Type B pancreatic cell (in vitro differentiated cells): ENCODE measurements around the gene NOTUM. TPM values are rescaled to one million over a fixed set of nuclear protein-coding genes. Genes with fewer than 3 reads are reported as not detected.

Experiments
- DNase-seq: peaks from one replicate; pipeline ENCODE4 v3.0.0; 2021; ENCODE audit warnings: mixed read lengths; ENCODE audit not compliant: unreplicated experiment; ENCODE audit errors: extremely low spot score
- H3K27ac Mint-ChIP-seq: 2 replicates; pipeline ENCODE4 v1.8.0; 2021; ENCODE audit warnings: mild to moderate bottlenecking, mixed read lengths
- H3K27me3 Mint-ChIP-seq: 2 replicates; pipeline ENCODE4 v1.8.0; 2021; ENCODE audit warnings: mixed read lengths
- H3K36me3 Mint-ChIP-seq: 2 replicates; pipeline ENCODE4 v1.8.0; 2021; ENCODE audit warnings: mixed read lengths
- H3K4me1 Mint-ChIP-seq: one replicate; pipeline ENCODE4 v1.8.0; 2021; ENCODE audit warnings: mixed read lengths; ENCODE audit not compliant: unreplicated experiment
- H3K4me3 Mint-ChIP-seq: 2 replicates; pipeline ENCODE4 v1.8.0; 2021; ENCODE audit warnings: mild to moderate bottlenecking, mixed read lengths
- H3K9me3 Mint-ChIP-seq: 2 replicates; pipeline ENCODE4 v1.8.0; 2021; ENCODE audit warnings: mixed read lengths
- total RNA-seq: library from RNA; stranded (reverse); gene quantifications from 2 replicates; pipeline ENCODE4 v1.2.1, GENCODE V29; 2021; ENCODE audit warnings: low replicate concordance
- TF ChIP-seq, protein P1 (sequence below): fragments of 200-600 bp; sonication (generic); conservative IDR thresholded peaks from 2 replicates; pipeline ENCODE4 v1.5.0; 2021; ENCODE audit warnings: antibody characterized with exemption, mild to moderate bottlenecking

The NOTUM gene
- total RNA-seq, 1 donor from 2014 or later = 3.2 TPM

DNA sequence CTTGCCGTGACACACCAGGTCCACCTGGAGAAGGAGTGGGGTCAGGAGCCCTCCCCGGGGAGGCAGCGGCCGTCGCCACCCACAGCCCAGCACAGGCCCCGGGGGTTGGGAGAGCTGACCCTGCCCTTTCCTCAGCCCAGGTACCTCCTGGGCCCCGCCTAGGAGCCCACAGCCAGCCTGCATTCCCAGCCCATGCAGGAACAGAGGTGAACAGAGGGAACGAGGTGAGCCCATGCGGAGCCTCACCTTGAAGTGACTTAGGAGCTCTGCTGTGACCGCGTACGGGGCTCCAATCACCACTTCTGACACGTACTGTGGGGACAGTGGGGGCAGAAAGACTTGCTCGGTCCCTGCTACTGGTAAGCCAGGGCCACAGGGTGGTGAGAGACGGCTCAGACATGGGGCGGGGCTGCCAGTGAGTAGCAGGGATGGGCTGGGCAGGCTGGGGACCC lies 55.5 kb downstream of the NOTUM start:
- no peaks in the 10 kb centered on the region for H3K9me3 Mint-ChIP-seq
- TF ChIP-seq, protein P1, sequence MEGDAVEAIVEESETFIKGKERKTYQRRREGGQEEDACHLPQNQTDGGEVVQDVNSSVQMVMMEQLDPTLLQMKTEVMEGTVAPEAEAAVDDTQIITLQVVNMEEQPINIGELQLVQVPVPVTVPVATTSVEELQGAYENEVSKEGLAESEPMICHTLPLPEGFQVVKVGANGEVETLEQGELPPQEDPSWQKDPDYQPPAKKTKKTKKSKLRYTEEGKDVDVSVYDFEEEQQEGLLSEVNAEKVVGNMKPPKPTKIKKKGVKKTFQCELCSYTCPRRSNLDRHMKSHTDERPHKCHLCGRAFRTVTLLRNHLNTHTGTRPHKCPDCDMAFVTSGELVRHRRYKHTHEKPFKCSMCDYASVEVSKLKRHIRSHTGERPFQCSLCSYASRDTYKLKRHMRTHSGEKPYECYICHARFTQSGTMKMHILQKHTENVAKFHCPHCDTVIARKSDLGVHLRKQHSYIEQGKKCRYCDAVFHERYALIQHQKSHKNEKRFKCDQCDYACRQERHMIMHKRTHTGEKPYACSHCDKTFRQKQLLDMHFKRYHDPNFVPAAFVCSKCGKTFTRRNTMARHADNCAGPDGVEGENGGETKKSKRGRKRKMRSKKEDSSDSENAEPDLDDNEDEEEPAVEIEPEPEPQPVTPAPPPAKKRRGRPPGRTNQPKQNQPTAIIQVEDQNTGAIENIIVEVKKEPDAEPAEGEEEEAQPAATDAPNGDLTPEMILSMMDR = no peak
- H3K36me3 Mint-ChIP-seq = peaks cover 7% of the 10 kb centered on the region
- no peak overlapping the region for H3K27ac Mint-ChIP-seq
- peaks cover 7% of the 10 kb centered on the region for H3K4me1 Mint-ChIP-seq
- DNase-seq = no peak
- peaks cover 9% of the 10 kb centered on the region for H3K27me3 Mint-ChIP-seq
- H3K4me3 Mint-ChIP-seq = no peak overlapping the region

DNA sequence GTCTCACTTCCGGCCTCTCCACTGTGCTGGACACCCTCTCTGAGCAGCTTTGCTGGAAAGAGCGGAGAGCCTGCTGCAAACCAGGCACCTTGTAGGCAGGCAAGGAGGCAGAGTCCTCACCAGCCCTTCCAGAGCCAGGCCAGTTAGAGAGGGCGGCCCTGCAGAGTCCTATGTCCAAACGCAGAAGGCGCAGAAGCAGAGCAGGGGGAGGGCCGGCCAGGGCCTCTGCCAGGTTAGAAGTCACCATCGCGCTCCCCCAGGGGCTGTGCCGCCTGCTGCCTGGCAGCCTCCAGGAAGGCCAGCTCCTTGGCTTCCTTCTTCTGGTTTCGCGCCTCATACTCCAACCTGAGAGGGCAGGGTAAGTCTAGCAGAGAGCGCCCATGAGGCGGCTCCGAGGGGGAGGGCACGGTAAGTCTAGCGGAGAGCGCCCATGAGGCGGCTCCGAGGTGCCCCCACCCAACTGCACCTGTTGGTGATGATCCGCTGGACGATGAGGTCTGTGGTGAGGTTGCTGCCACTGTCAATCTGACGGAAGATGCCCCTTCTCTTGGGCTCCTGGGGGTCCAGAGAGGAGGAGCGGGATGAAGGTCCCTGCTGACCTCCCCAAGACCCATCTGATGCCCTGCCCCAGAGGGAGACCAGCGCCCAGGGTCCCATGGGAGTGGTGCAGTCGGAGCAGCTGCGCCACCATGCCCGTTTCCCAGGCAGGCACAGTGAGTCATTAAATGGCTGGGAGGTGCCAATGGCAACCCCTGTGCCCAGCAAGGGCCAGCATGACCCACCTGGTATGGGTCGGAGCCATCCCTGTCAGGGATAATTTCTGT lies 56.2 kb downstream of the NOTUM start:
- Mint-ChIP-seq H3K27me3 (peaks cover 9% of the 10 kb centered on the region), H3K4me3 (no peak overlapping the region), H3K27ac (no peak overlapping the region), H3K9me3 (no peaks in the 10 kb centered on the region), H3K36me3 (peaks cover 12% of the 10 kb centered on the region), H3K4me1 (peaks cover 7% of the 10 kb centered on the region)
- no peak for DNase-seq
- TF ChIP-seq, protein P1 = no peak

DNA sequence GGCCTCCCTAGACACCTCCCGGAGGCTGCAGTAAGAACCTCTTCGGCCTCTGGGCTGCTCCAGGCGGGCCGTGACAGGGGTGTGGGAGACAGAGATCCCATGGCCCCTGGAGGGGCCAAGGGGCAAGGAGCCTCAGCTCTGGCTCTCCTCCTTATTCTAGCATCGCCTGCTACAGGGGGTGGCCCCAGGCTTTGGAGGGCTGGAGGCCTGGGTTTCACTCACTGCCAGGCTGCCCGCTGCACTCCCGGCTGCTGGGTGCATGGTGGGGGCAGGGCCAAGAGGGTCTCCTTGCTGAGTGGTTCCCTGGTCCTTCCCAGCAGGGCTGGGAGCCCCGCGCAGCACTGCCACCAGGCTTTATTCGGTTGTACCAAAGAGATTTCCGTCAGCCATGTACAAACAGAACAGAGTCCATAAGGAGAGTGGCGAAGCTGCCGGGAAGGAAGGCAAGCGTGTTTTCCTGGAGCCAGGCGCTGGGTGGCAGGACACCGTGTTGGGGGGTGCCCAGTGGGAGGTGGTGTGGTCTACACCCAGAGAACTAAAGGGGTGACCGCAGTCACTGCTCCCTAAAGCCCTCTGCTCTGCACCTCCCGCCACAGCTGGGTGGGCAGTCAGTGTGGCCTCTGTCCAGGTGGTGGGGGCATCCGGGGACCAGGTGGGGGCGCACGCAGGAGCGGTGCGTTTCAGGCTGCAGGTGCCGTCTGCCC lies 56.9 kb downstream of the NOTUM start:
- Mint-ChIP-seq H3K27ac (no peak overlapping the region), H3K9me3 (no peaks in the 10 kb centered on the region), H3K4me1 (peaks cover 7% of the 10 kb centered on the region), H3K27me3 (peaks cover 9% of the 10 kb centered on the region), H3K4me3 (no peak overlapping the region), H3K36me3 (peaks cover 12% of the 10 kb centered on the region)
- DNase-seq = no peak
- TF ChIP-seq, protein P1 = no peak

DNA sequence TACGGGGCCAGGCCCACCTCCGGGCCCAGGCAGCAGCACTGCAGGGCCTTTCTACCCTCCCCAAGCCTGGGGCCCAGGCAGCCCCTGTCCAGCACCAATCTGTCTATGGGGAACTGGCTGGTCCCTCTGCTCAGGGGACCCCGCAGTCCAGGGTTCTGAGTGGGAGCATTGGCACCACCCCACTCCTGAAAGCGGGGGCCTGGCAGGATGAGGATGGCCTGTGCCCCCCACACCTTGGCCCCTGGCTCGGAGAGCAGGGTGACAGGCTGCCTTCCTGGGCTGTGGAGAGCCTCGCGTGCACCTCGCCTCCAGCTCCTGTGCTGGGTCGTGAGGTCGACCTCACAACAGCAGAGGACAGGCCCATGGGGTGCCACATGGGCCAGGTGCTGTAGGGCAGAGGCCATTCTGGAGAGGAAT lies 57.6 kb downstream of the NOTUM start:
- TF ChIP-seq, protein P1 = no peak
- Mint-ChIP-seq H3K36me3 (peaks cover 12% of the 10 kb centered on the region), H3K4me1 (peaks cover 7% of the 10 kb centered on the region), H3K27ac (no peak overlapping the region), H3K9me3 (no peaks in the 10 kb centered on the region), H3K4me3 (peak overlapping the region; percentile 61), H3K27me3 (peaks cover 9% of the 10 kb centered on the region)
- DNase-seq = no peak

DNA sequence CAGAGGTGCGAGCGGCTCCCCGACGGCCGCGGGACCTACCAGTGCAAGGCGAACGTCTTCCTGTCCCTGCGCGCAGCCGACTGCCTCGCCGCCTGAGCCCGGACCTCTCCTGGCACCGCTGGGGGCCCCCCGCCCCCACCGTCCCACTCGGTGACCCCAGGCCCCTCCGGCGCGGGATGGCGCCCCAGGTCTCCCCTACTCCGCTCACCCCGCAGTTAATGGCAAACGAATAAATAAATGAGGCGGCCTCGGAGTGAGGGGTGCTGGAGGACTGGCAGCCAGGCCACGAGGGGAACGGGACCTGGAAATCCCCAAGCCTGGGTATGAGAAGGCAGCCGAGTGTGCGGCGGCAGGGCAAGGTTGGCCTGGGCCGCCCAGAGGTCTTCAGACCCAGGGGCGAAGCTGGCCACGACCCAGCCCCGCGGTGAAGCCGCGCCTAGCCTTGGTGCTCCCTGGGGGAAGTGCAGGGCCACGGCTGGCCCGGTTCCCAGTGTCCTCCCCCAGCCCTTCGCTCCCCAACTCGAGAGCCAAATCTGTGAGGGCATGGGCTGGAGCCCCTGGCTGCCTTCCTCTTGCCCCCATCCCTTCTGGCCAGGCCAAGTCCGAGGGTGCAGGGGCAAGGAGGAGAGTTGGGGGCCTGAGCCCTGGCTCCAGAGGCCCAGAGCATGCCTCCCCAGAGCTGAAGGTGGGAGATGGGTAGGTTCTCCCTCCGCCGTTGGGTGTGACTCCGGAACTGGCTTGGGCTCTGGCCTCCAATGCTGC lies 58.2 kb downstream of the NOTUM start:
- Mint-ChIP-seq H3K36me3 (peaks cover 14% of the 10 kb centered on the region), H3K27me3 (peaks cover 9% of the 10 kb centered on the region), H3K4me1 (peaks cover 7% of the 10 kb centered on the region), H3K27ac (no peak overlapping the region), H3K9me3 (no peaks in the 10 kb centered on the region), H3K4me3 (no peak overlapping the region)
- DNase-seq = no peak
- TF ChIP-seq, protein P1 = no peak
